CD14-positive monocyte (primary cell): ENCODE results near the gene TECTB. TPM values are rescaled to one million over a fixed set of nuclear protein-coding genes. Genes with fewer than 3 reads are reported as not detected.
A peak's percentile ranks its signal among the peaks of the same experiment; 100 is the strongest.

Experiments used
- DNase-seq, 3 donors: peaks; one replicate each; pipeline ENCODE4 v3.0.0-alpha.2; 2011 to 2022
- H2AFZ ChIP-seq: 2 replicates; pipeline ENCODE4 v1.6.0; 2012; ENCODE audit warnings: mild to moderate bottlenecking, low read depth, low read length, inconsistent platforms; ENCODE audit not compliant: insufficient read depth, poor library complexity, severe bottlenecking
- H3K27ac ChIP-seq, 2 donors: 1 replicate in 1 of 2; 2 replicates in 1 of 2; pipeline ENCODE4 v1.5.1; 2012 to 2013; ENCODE audit warnings: low read length in 2 of 2, control low read depth in 1 of 2, inconsistent platforms in 1 of 2, low read depth in 1 of 2, mild to moderate bottlenecking in 1 of 2
- H3K27me3 ChIP-seq, 2 donors: one replicate each; pipeline versions ENCODE4 v1.6.0 to v1.6.1; 2011 to 2013; ENCODE audit warnings: low read length in 2 of 2; ENCODE audit not compliant: control insufficient read depth in 2 of 2, insufficient read depth in 2 of 2
- H3K36me3 ChIP-seq, 2 donors: replicated peaks in 1 of 2; 1 replicate in 1 of 2; 2 replicates in 1 of 2; pipeline versions ENCODE4 v1.5.1 to v1.6.1; 2012 to 2013; ENCODE audit warnings: low read length in 2 of 2, control low read depth in 1 of 2, inconsistent platforms in 1 of 2, mild to moderate bottlenecking in 1 of 2; ENCODE audit not compliant: insufficient read depth in 2 of 2, control insufficient read depth in 1 of 2
- H3K4me1 ChIP-seq, 2 donors: 1 replicate in 1 of 2; 2 replicates in 1 of 2; pipeline versions ENCODE4 v1.5.1 to v1.6.1; 2012 to 2013; ENCODE audit warnings: low read length in 2 of 2, control low read depth in 1 of 2, inconsistent platforms in 1 of 2, mild to moderate bottlenecking in 1 of 2, moderate library complexity in 1 of 2; ENCODE audit not compliant: insufficient read depth in 2 of 2, control insufficient read depth in 1 of 2
- H3K4me2 ChIP-seq: replicated peaks from 2 replicates; pipeline ENCODE3; 2012; ENCODE audit warnings: low read length, moderate library complexity, mild to moderate bottlenecking; ENCODE audit not compliant: poor library complexity, severe bottlenecking; ENCODE audit errors: extremely low read depth
- H3K4me3 ChIP-seq, 3 experiments: fragments of 200-600 bp in 1 of 3; sonication (generic) in 1 of 3; replicated peaks in 1 of 3; 1 replicate in 2 of 3; 2 replicates in 1 of 3; pipeline ENCODE4 v1.5.1; 2011 to 2013; ENCODE audit warnings: low read length in 3 of 3, mild to moderate bottlenecking in 3 of 3, control low read depth in 2 of 3, low read depth in 2 of 3, inconsistent platforms in 1 of 3, moderate library complexity in 1 of 3
- H3K79me2 ChIP-seq: 2 replicates; pipeline ENCODE4 v1.6.0; 2012; ENCODE audit warnings: mild to moderate bottlenecking, control low read depth, inconsistent platforms, low read length, moderate library complexity; ENCODE audit not compliant: insufficient read depth
- H3K9ac ChIP-seq: 2 replicates; pipeline ENCODE4 v1.6.0; 2017; ENCODE audit warnings: low read length, mild to moderate bottlenecking; ENCODE audit not compliant: insufficient read depth, poor library complexity, severe bottlenecking
- H3K9me3 ChIP-seq, 2 donors: replicated peaks in 1 of 2; 1 replicate in 1 of 2; 2 replicates in 1 of 2; pipeline versions ENCODE4 v1.5.1 to v1.6.1; 2012 to 2013; ENCODE audit warnings: low read length in 2 of 2, control low read depth in 1 of 2; ENCODE audit not compliant: control insufficient read depth in 1 of 2, insufficient read depth in 1 of 2
- H4K20me1 ChIP-seq: 2 replicates; pipeline ENCODE4 v1.6.0; 2012; ENCODE audit warnings: mild to moderate bottlenecking, low read length, control low read depth, moderate library complexity; ENCODE audit not compliant: insufficient read depth
- H3K27ac Mint-ChIP-seq, 7 donors: one replicate each; pipeline ENCODE4 v1.8.0; 2020; ENCODE audit warnings: mild to moderate bottlenecking in 7 of 7, mixed read lengths in 7 of 7, moderate library complexity in 6 of 7, inconsistent platforms in 2 of 7
- H3K27me3 Mint-ChIP-seq, 3 donors: one replicate each; pipeline ENCODE4 v1.8.0; 2021 to 2022; ENCODE audit warnings: low read depth in 3 of 3, mild to moderate bottlenecking in 3 of 3, mixed read lengths in 3 of 3, moderate library complexity in 3 of 3, inconsistent platforms in 1 of 3
- H3K36me3 Mint-ChIP-seq, 2 donors: one replicate each; pipeline ENCODE4 v1.8.0; 2020; ENCODE audit warnings: mixed read lengths in 2 of 2, inconsistent platforms in 1 of 2, mild to moderate bottlenecking in 1 of 2
- H3K4me1 Mint-ChIP-seq: one replicate; pipeline ENCODE4 v1.8.0; 2020; ENCODE audit warnings: mild to moderate bottlenecking, mixed read lengths
- H3K4me3 Mint-ChIP-seq, 2 donors: one replicate each; pipeline ENCODE4 v1.8.0; 2020; ENCODE audit warnings: mild to moderate bottlenecking in 2 of 2, mixed read lengths in 2 of 2, moderate library complexity in 1 of 2
- H3K9me3 Mint-ChIP-seq, 7 donors: one replicate each; pipeline ENCODE4 v1.8.0; 2020 to 2022; ENCODE audit warnings: mixed read lengths in 7 of 7, mild to moderate bottlenecking in 6 of 7, moderate library complexity in 6 of 7, inconsistent platforms in 2 of 7
- WGBS: methylation state at CpG from one replicate; pipeline ENCODE4 v1.1.5; 2013; ENCODE audit warnings: missing lambda C conversion rate; ENCODE audit not compliant: insufficient coverage; 5-methylcytosine and 5-hydroxymethylcytosine counted together
- intact Hi-C, 2 donors: fragments of 100-400 bp; cut with micrococcal nuclease; formaldehyde crosslinking; loops; one replicate each; pipeline versions ENCODE4 v1.15.0 to v1.15.1; 2023
- polyA plus RNA-seq, 3 donors: library from polyadenylated mRNA; depleted of rRNA in 1 of 3; unstranded in 2 of 3; stranded (reverse) in 1 of 3; fragments of 300-500 nt in 2 of 3; fragments of >200 nt in 1 of 3; fragmentation: Illumina TruSeq in 2 of 3; gene quantifications; 1 replicate in 2 of 3; 2 replicates in 1 of 3; pipeline ENCODE4 v1.2.3, GENCODE V29; 2012 to 2021
- TF ChIP-seq, protein P1 (sequence below): fragments of 200-600 bp; IDR thresholded peaks from one replicate; pipeline ENCODE4 v1.8.0; 2022; ENCODE audit warnings: antibody characterized with exemption, mild to moderate bottlenecking

Gene TECTB
- polyA plus RNA-seq, 3 donors: not detected

DNA sequence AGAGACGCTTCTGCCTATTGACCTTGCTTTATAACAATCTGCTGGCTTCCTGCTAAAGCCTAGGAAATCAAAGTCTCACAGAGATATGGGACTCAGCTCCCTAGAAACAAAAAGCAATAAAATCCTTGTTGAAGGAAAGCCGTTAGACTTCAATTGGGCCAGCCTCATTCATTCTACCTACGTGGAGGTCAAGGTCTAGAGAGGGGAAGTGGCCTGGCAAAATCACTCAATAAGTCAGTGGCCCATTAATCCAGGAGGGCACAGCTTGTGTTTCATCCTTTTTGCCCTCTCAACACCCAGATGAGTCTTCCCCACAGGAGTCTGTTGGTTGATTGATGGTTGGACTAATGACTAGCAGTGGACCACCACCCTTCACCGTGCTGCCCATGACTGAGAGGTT lies 50.3 kb downstream of the TECTB start:
- H3K27ac ChIP-seq: no peak overlapping the region
- H3K27me3 ChIP-seq: no peaks in the 10 kb centered on the region
- no peaks in the 10 kb centered on the region for H3K79me2 ChIP-seq
- Mint-ChIP-seq H3K4me1 (peaks cover 13% of the 10 kb centered on the region), H3K9me3 (no peaks in the 10 kb centered on the region), H3K36me3 (no peaks in the 10 kb centered on the region), H3K27ac (peak overlapping the region in 1 of 7 donors; percentile 51), H3K4me3 (no peak overlapping the region), H3K27me3 (peaks cover 5 to 17% (median 5%) of the 10 kb centered on the region in 3 donors)
- peaks cover 12 to 16% of the 10 kb centered on the region in 2 donors for H3K4me1 ChIP-seq
- 100% methylated on average over 2 of the region's 4 CpGs for WGBS
- no peak overlapping the region for H3K9ac ChIP-seq
- H3K4me2 ChIP-seq: no peak overlapping the region
- intact Hi-C loops: no loop called here
- H2AFZ ChIP-seq: no peak overlapping the region
- TF ChIP-seq, protein P1, sequence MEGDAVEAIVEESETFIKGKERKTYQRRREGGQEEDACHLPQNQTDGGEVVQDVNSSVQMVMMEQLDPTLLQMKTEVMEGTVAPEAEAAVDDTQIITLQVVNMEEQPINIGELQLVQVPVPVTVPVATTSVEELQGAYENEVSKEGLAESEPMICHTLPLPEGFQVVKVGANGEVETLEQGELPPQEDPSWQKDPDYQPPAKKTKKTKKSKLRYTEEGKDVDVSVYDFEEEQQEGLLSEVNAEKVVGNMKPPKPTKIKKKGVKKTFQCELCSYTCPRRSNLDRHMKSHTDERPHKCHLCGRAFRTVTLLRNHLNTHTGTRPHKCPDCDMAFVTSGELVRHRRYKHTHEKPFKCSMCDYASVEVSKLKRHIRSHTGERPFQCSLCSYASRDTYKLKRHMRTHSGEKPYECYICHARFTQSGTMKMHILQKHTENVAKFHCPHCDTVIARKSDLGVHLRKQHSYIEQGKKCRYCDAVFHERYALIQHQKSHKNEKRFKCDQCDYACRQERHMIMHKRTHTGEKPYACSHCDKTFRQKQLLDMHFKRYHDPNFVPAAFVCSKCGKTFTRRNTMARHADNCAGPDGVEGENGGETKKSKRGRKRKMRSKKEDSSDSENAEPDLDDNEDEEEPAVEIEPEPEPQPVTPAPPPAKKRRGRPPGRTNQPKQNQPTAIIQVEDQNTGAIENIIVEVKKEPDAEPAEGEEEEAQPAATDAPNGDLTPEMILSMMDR: no peak
- H3K4me3 ChIP-seq: no peak overlapping the region
- no peaks in the 10 kb centered on the region for H3K36me3 ChIP-seq
- no peak for DNase-seq
- no peaks in the 10 kb centered on the region for H3K9me3 ChIP-seq
- H4K20me1 ChIP-seq: no peaks in the 10 kb centered on the region

DNA sequence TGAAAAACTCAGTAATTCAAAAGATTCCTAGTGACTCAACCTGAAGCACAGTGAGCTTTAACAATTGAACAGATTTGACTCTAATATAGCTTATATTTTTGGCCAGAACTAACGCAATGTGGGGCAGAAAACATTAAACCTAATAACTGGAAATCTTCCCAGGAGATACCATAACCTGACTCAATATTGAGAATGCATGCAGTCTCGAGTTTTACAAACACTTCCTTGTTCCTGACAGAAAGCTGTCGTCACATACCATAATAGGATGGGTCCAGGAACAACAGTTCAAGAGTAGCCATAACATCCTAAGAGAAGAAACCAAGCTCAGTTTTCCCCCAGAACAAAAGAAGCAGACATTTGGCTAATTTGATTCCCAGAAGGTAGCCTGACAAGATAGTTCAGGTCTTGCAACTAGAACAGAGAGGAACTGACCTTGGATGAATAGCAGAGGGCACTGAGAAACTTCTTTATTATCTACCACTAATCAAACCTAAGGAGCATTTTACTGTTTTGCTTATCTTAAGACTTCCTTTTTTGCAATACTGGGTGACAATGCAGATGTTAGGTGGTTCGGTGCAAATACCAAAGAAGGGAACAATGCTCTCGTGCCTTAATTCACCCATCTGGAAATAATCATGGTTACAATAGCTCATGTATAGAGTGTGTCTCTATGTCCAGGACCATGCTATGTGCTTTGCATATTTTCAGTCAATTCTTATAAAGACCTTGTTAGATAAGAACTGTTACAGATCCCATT lies 52.1 kb downstream of the TECTB start:
- H3K9me3 ChIP-seq: no peaks in the 10 kb centered on the region
- Mint-ChIP-seq H3K27me3 (peaks cover 4 to 10% (median 5%) of the 10 kb centered on the region in 3 donors), H3K4me1 (peaks cover 13% of the 10 kb centered on the region), H3K36me3 (no peaks in the 10 kb centered on the region), H3K9me3 (no peaks in the 10 kb centered on the region), H3K27ac (peak overlapping the region in 4 of 7 donors; percentile 9 to 72 (median 24)), H3K4me3 (no peak overlapping the region)
- intact Hi-C loops: no loop called here
- peak in 2 of 3 donors; percentile 3 to 24 for DNase-seq
- peaks cover 12 to 16% of the 10 kb centered on the region in 2 donors for H3K4me1 ChIP-seq
- H2AFZ ChIP-seq: peak overlapping the region; percentile 51
- peak overlapping the region; percentile 24 for H3K4me2 ChIP-seq
- TF ChIP-seq, protein P1: no peak
- peak overlapping the region in 1 of 3 experiments; percentile 8 for H3K4me3 ChIP-seq
- H3K27me3 ChIP-seq: no peaks in the 10 kb centered on the region
- no peak overlapping the region for H3K9ac ChIP-seq
- H4K20me1 ChIP-seq: no peaks in the 10 kb centered on the region
- peak overlapping the region in 1 of 2 donors; percentile 23 for H3K27ac ChIP-seq
- 33% methylated on average over 3 of the region's 5 CpGs for WGBS
- H3K79me2 ChIP-seq: no peaks in the 10 kb centered on the region
- no peaks in the 10 kb centered on the region for H3K36me3 ChIP-seq
